ENCODE results near the gene CLUH. TPM values are rescaled to one million over a fixed set of nuclear protein-coding genes. Genes with fewer than 3 reads are reported as not detected.
"Not testable (repeated sequence)": the region's sequence is repeated elsewhere in the genome, so short reads cannot be mapped to it uniquely, and the experiment has no call there.

Gene CLUH
- total and polyA plus RNA-seq, 2 experiments from 2014 or later: 45.5 to 50.2 TPM

DNA sequence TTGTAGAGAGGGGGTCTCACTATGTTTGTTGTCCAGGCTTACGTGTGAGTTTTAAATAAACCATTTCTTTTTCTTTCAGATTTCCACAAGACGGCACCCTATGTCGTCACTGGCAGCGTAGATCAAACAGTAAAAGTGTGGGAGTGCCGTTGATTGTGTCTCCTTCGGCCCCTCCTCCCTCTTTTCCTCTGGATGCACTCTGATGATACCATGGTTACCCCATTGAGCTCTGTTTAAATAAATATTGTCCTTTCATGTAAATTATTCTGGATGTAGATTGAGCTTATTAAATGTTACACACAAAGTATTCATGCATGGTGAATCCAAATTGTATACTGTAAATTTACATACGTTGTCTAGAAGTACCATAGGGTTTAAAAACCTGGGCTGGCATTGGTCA is 29.9 kb downstream of the CLUH start:
- H3K4me1 ChIP-seq (ENCODE audit: insufficient read depth): no peaks in the 10 kb centered on the region
- TF ChIP-seq EZH2 (IDR thresholded peaks at IDR 0.05; ENCODE audit: borderline replicate concordance) (no peak), EZH2phosphoT487 (IDR thresholded peaks at IDR 0.05; ENCODE audit: low read depth, severe bottlenecking, unreplicated experiment) (no peak)
- TF ChIP-seq, protein P1, sequence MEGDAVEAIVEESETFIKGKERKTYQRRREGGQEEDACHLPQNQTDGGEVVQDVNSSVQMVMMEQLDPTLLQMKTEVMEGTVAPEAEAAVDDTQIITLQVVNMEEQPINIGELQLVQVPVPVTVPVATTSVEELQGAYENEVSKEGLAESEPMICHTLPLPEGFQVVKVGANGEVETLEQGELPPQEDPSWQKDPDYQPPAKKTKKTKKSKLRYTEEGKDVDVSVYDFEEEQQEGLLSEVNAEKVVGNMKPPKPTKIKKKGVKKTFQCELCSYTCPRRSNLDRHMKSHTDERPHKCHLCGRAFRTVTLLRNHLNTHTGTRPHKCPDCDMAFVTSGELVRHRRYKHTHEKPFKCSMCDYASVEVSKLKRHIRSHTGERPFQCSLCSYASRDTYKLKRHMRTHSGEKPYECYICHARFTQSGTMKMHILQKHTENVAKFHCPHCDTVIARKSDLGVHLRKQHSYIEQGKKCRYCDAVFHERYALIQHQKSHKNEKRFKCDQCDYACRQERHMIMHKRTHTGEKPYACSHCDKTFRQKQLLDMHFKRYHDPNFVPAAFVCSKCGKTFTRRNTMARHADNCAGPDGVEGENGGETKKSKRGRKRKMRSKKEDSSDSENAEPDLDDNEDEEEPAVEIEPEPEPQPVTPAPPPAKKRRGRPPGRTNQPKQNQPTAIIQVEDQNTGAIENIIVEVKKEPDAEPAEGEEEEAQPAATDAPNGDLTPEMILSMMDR (IDR thresholded peaks at IDR 0.05; ENCODE audit: poor library complexity): no peak
- no peaks in the 10 kb centered on the region for H3K9me2 ChIP-seq (replicated peaks; ENCODE audit: insufficient read depth)
- no peak for DNase-seq (ENCODE audit: low spot score)
- 90% methylated on average over 7 of the region's 7 CpGs for WGBS (ENCODE audit: low lambda C conversion rate, missing lambda C conversion rate)
- H2AFZ ChIP-seq: no peak overlapping the region
- H3K9me3 ChIP-seq (ENCODE audit: low read depth): no peaks in the 10 kb centered on the region
- H4K20me1 ChIP-seq (ENCODE audit: insufficient read depth, poor library complexity, severe bottlenecking): peaks cover 5% of the 10 kb centered on the region
- H3K79me2 ChIP-seq: peaks cover 7% of the 10 kb centered on the region
- no peak overlapping the region for H3K4me3 ChIP-seq
- no peak overlapping the region for H3K4me2 ChIP-seq
- no peaks in the 10 kb centered on the region for H3K27me3 ChIP-seq
- no peak overlapping the region for H3K27ac ChIP-seq
- H3K36me3 ChIP-seq (replicated peaks; ENCODE audit: insufficient read depth, low read depth): peaks cover 5% of the 10 kb centered on the region

DNA sequence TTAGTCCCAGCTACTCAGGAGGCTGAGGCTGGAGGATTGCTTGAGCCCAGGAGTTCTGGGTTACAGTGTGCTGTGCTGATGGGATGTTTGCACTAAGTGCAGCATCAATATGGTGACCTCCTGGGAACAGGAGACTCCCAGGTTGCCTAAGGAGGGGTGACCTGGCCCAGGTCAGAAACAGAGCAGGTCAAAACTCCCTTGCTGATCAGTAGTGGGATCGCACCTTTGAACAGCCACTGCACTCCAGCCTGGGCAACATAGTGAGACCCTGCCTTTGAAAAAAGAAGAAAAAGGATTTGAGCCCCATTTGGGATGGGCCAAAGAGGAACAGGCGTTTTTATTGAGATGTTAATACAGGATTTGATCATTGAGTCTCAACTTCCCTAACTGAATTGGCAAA is 30.6 kb downstream of the CLUH start:
- no peaks in the 10 kb centered on the region for H3K27me3 ChIP-seq
- DNase-seq (ENCODE audit: low spot score): no peak
- H2AFZ ChIP-seq: no peak overlapping the region
- no peaks in the 10 kb centered on the region for H3K9me3 ChIP-seq (ENCODE audit: low read depth)
- 98% methylated on average over 2 of the region's 2 CpGs for WGBS (ENCODE audit: low lambda C conversion rate, missing lambda C conversion rate)
- H3K9me2 ChIP-seq (replicated peaks; ENCODE audit: insufficient read depth): no peaks in the 10 kb centered on the region
- no peak overlapping the region for H3K4me3 ChIP-seq
- H3K4me1 ChIP-seq (ENCODE audit: insufficient read depth): no peaks in the 10 kb centered on the region
- H3K36me3 ChIP-seq (replicated peaks; ENCODE audit: insufficient read depth, low read depth): peaks cover 5% of the 10 kb centered on the region
- H4K20me1 ChIP-seq (ENCODE audit: insufficient read depth, poor library complexity, severe bottlenecking): peaks cover 5% of the 10 kb centered on the region
- H3K79me2 ChIP-seq: peaks cover 11% of the 10 kb centered on the region
- TF ChIP-seq EZH2phosphoT487 (IDR thresholded peaks at IDR 0.05; ENCODE audit: low read depth, severe bottlenecking, unreplicated experiment): no peak
- TF ChIP-seq, protein P1 (IDR thresholded peaks at IDR 0.05; ENCODE audit: poor library complexity): no peak
- no peak for TF ChIP-seq EZH2 (IDR thresholded peaks at IDR 0.05; ENCODE audit: borderline replicate concordance)
- H3K27ac ChIP-seq: no peak overlapping the region
- no peak overlapping the region for H3K4me2 ChIP-seq

DNA sequence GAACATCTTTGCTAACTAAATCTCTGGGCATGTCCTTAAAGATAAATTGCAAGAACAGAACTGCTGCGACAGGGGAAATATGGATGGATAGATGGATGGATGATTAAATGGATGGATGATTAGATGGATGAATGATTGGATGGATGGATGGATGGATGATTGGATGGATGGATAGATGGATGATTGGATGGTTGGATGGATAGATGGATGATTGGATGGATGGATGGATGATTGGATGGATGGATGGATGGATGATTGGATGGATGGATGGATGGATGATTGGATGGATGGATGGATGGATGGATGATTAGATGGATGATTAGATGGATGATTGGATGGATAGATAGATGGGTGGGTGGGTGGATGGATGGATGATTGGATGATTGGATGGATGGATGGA is 32.3 kb downstream of the CLUH start:
- not testable (repeated sequence) for H3K4me2 ChIP-seq; H4K20me1 ChIP-seq (ENCODE audit: insufficient read depth, poor library complexity, severe bottlenecking); H3K4me1 ChIP-seq (ENCODE audit: insufficient read depth); H3K27me3 ChIP-seq; H3K9me2 ChIP-seq (replicated peaks; ENCODE audit: insufficient read depth); H3K27ac ChIP-seq; H3K4me3 ChIP-seq; DNase-seq (ENCODE audit: low spot score); H3K9me3 ChIP-seq (ENCODE audit: low read depth); H3K36me3 ChIP-seq (replicated peaks; ENCODE audit: insufficient read depth, low read depth); H2AFZ ChIP-seq
- WGBS (ENCODE audit: low lambda C conversion rate, missing lambda C conversion rate): 100% methylated on average over 1 of the region's 1 CpG
- H3K79me2 ChIP-seq: peaks cover 11% of the 10 kb centered on the region

DNA sequence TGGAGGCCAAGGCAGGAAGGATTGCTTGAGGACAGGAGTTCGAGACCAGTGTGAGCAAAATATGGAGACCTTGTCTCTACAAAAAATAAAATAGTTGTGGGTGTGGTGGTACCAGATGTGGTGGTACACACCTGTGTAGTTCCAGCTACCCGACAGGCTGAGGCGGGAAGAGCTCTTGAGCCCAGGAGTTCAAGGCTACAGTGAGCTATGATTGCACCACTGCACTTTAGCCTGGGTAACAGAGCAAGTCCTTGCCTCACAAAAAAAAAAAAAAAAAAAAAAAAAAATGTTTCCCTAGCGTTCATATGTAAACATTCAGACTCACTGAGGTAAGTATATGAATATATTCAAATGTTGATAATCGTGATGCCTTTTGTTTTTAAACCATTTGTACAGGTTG is 39.5 kb downstream of the CLUH start:
- Histone ChIP-seq H4K20me1 (ENCODE audit: insufficient read depth, poor library complexity, severe bottlenecking) (peaks cover 4% of the 10 kb centered on the region), H3K4me2 (no peak overlapping the region), H2AFZ (no peak overlapping the region), H3K27ac (no peak overlapping the region), H3K36me3 (replicated peaks; ENCODE audit: insufficient read depth, low read depth) (peaks cover 4% of the 10 kb centered on the region), H3K27me3 (no peaks in the 10 kb centered on the region), H3K79me2 (peaks cover 40% of the 10 kb centered on the region), H3K9me3 (ENCODE audit: low read depth) (no peaks in the 10 kb centered on the region), H3K4me1 (ENCODE audit: insufficient read depth) (no peaks in the 10 kb centered on the region), H3K4me3 (no peak overlapping the region), H3K9me2 (replicated peaks; ENCODE audit: insufficient read depth) (no peaks in the 10 kb centered on the region)
- DNase-seq (ENCODE audit: low spot score): no peak
- TF ChIP-seq EZH2 (IDR thresholded peaks at IDR 0.05; ENCODE audit: borderline replicate concordance) (no peak), EZH2phosphoT487 (IDR thresholded peaks at IDR 0.05; ENCODE audit: low read depth, severe bottlenecking, unreplicated experiment) (no peak)
- TF ChIP-seq, protein P1 (IDR thresholded peaks at IDR 0.05; ENCODE audit: poor library complexity): no peak
- WGBS (ENCODE audit: low lambda C conversion rate, missing lambda C conversion rate): 91% methylated on average over 5 of the region's 5 CpGs

DNA sequence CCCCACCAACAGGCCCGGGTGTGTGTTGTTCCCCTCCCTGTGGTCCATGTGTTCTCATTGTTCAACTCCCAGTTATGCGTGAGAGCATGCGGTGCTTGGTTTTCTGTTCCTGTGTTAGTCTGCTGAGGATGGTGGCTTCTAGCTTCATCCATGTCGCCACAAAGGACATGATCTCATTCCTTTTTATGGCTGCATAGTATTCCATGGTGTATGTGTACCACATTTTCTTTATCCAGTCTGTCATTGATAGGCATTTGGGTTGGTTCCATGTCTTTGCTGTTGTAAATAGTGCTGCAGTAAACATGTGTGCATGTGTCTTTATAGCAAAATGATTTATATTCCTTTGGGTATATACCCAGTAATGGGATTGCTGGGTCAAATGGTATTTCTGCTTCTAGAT is 51.2 kb downstream of the CLUH start:
- H4K20me1 ChIP-seq (ENCODE audit: insufficient read depth, poor library complexity, severe bottlenecking): peaks cover 90% of the 10 kb centered on the region
- not testable (repeated sequence) for H3K4me1 ChIP-seq (ENCODE audit: insufficient read depth)

DNA sequence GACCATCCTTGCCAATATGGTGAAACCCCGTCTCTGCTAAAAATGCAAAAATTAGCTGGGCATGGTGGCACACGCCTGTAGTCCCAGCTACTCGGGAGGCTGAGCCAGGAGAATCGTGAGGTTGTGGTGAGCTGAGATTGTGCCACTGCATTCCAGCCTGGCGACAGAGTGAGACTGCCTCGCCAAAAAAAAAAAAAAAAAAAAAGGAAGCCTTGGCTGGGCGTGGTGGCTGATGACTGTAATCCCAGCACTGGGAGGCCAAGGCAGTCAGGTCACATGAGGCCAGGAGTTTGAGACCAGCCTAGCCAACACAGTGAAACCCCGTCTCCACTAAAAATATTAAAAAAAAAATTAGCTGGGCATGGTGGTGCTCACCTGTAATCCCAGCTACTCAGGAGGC is 52.2 kb downstream of the CLUH start:
- H3K79me2 ChIP-seq: peaks cover 98% of the 10 kb centered on the region
- H3K27ac ChIP-seq: not testable (repeated sequence)

More for the DNA sequence above, 51.2 kb downstream of the CLUH start:
- not testable (repeated sequence) for H3K9me2 ChIP-seq (replicated peaks; ENCODE audit: insufficient read depth); H3K9me3 ChIP-seq (ENCODE audit: low read depth); H2AFZ ChIP-seq; DNase-seq (ENCODE audit: low spot score); H3K4me2 ChIP-seq; H3K27me3 ChIP-seq; H3K27ac ChIP-seq; H3K36me3 ChIP-seq (replicated peaks; ENCODE audit: insufficient read depth, low read depth); H3K4me3 ChIP-seq
- WGBS (ENCODE audit: low lambda C conversion rate, missing lambda C conversion rate): 100% methylated on average over 4 of the region's 4 CpGs
- H3K79me2 ChIP-seq: peaks cover 98% of the 10 kb centered on the region

More for the DNA sequence above, 52.2 kb downstream of the CLUH start:
- H3K4me2 ChIP-seq; DNase-seq (ENCODE audit: low spot score); H3K4me3 ChIP-seq; H2AFZ ChIP-seq; H3K36me3 ChIP-seq (replicated peaks; ENCODE audit: insufficient read depth, low read depth); H3K4me1 ChIP-seq (ENCODE audit: insufficient read depth); H3K9me3 ChIP-seq (ENCODE audit: low read depth); H3K27me3 ChIP-seq; H3K9me2 ChIP-seq (replicated peaks; ENCODE audit: insufficient read depth): not testable (repeated sequence)
- peaks cover 93% of the 10 kb centered on the region for H4K20me1 ChIP-seq (ENCODE audit: insufficient read depth, poor library complexity, severe bottlenecking)
- WGBS (ENCODE audit: low lambda C conversion rate, missing lambda C conversion rate): 94% methylated on average over 8 of the region's 8 CpGs
